ENCODE data around the gene ANKRD63.

Gene ANKRD63, protein sequence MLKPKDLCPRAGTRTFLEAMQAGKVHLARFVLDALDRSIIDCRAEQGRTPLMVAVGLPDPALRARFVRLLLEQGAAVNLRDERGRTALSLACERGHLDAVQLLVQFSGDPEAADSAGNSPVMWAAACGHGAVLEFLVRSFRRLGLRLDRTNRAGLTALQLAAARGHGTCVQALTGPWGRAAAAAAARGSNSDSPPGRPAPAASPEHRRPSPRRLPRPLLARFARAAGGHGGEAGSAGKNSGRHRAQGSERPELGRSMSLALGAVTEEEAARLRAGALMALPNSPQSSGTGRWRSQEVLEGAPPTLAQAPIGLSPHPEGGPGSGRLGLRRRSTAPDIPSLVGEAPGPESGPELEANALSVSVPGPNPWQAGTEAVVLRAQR

DNA sequence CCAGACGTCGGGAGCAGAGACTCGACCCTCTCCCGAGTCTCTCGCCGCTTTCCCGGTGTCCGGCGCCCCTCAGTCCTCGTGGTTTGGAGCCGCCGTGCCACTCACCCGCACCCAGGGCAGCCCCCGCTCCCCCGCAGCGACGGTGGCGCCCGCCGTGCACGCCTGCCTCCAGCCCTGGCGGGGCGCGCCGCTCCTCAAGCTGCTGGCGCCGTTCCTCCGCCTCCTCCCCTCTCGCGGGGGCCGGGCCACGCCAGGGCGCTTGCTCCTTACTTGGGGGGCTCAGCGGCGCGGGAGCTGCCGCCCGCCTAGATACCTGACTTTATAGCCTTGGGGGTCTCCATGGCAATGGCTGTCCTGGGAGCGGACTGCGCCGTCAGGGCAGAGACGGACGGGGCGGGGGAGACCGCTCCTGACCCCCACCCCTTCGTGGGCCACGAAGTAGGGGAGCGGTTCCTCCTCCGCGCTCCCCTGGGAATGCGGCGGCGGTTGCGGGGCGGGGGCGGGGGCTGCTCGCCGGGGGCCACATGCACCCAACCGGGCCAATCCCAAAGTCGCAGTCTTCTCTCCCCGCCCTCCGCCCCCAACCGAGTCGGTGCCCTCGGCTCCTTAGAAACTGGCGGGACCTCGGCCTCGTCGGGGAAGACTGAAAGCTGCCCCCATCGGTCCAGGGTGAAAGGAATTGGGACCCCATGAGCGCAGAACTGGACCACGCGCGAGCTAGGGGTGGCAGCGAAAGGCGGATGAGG is at the start of gene ANKRD63:
TSS of gene ANKRD63 (minus strand) at position 196 of the 746 bp plus-strand sequence. CDS start 478 bp downstream, outside the sequence.
- peak; percentile 18 for DNase-seq

DNA sequence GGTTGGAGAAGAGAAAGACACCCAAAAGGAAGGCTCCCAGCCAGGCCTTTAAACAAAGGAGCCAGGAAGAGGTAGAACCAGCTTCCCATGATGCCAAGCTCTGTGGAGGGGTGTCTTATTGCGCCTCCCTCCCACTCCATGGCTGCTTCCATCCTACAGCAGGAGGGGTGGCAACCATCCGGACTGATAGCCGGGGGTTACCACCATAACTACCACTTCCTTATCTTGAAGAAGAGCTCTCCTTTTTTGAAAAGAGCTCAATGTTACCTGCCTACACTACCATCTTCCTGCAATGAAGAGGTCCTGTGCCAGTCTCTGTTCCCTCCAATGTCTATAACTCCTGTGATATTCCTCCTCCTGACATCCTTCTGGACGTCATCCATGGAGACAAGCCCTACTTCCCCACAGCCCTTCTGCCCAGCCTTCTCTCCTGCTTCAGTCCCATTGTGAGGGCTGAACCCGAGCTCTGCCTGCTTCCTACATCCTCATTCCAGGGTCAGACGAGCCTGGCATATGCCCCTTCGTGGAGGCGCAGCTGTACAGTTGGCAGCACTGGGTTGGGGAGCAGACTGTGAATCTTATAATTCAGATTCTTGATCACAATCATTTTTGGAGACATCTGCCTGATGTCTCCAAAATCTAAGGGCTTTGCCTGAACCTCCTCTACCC is 49.4 kb upstream of the ANKRD63 start:
- no peak for DNase-seq

DNA sequence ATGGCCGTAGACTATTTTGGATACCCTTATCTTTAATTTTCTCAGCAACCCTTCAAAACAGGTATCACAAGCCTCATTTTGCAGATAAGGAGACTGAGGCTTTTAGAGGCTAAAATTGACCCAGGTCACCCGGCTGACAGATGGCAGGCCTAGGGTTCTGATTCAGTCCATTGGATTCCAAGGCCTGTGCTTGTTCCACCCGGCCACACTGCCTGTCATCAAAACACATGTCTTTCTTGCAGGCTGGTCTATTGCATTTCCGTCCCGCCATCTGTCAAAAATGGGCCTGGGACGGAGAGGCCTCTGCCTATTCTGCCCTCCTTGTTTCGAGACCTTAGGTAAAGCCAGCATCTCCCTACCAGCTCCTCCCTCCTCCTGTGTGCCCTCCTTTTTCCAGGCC is 48.8 kb upstream of the ANKRD63 start:
- DNase-seq: no peak

DNA sequence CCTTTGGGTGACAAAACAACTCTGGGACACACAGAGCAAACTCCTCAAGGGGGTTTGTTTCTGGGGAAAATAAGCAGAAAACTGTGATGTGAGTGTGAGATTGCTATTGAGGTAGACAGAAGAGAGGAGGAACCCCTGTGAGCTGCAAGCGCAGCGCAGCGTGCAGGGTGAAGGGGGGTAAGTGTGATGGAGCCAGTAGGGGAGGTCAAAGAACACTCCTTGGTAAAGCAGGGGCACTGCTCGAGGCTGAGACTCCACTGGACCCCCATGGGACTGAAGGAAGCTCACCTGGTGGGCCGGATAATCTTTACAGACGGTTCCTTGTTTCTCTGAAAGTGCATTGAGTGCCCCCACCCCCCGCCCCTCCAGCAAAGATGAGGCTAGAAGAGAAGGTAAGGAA is 48.2 kb upstream of the ANKRD63 start:
- DNase-seq: no peak

DNA sequence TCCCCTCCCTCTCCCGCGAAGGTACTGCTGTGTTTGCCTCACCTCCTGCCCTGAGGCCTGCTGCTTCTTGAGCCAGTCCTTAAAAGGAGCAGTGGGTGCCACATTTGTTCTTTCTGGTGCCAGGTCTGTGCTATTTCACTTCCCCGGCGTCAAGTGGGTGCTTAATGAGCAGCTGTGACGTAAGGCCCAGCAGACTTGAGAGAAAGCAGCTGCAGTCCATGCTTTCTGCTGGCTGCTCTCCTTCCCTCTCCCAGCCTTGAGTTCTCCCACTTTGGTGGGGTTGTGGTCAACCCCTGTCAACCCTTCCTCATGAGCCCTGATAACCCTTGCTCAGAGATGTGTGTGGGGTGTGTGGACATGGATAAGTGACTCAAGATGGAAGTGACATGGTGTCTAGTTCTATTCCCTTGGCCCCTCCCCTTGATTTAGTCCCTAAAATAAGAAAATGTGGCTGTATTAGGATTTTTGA is 47.5 kb upstream of the ANKRD63 start:
- DNase-seq: no peak

DNA sequence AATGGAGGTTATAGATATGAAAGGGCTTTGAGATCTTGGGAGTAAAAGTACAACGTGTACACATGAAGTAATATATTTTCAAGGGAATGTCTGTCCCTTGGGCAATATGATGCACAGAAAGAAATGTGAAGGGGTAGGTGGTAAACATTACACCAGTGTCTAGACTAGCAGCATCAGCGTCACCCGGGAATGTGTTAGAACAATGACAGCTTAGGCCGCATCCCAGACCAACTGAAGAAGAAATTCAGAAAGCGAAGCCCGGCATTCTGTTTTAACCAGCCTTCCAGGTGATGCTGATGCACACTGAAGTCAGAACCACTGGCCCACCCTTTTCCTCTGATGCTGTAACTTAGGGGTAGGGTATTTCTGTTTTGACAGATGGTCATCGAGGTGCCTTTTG is 46.9 kb upstream of the ANKRD63 start:
- no peak for DNase-seq

DNA sequence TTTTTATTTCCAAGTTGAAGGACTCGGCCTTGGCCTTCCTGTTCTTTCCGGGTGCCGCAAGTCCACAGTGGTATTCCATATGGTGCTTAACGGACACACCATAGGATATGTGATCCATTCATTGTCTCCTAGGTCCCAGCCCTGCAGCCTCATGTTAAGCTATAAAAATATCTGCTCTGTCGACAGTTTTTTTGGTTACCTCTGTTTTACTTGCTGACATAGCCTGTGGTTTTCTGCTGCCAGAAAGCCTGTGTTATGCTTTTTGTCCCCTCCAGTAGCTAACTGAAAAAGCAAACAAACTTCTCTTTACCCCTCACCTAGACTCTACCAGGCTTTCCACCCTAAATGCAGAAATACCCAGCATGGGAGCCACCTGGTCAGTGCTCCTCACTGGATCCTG is 45.9 kb upstream of the ANKRD63 start:
- DNase-seq: no peak

DNA sequence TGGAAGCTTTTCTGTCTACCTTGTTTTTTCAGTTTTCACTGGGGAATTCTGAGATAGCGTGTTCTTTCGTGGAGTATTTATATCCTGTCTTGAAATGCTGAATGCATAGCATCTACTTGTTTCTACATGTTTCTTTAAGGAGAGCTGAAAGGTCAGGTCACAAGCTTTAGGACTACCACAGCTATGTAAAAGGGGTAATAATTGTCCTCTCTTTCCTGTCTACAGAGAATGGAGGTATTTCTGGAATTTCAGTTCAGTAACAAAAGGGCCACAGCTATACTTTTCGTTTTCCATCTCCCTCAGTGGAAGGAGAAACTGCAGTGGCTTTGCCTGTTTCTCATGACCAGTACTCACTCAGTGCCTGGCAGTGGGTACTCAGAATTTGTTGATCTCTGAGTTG is 45.3 kb upstream of the ANKRD63 start:
- DNase-seq: no peak

DNA sequence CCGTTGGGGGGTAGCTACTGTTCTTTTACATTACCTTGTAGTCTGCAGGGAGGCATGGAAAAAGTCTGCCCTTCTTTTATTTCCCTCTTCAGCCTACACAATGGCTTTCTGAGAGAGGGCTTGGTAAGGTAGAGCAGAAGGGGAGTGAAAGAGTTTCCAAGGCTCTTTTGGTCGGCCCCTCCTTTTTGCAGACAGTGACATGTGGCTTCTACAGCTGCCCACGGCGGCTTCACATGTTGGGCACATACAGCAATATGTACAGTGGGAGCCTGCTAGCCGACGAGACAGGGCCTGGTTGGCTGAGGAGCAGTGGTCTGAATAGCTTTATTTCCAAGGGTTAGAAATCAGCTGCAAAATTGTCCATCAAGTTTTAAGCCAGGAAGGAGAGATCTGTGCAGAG is 44.6 kb upstream of the ANKRD63 start:
- DNase-seq: no peak

DNA sequence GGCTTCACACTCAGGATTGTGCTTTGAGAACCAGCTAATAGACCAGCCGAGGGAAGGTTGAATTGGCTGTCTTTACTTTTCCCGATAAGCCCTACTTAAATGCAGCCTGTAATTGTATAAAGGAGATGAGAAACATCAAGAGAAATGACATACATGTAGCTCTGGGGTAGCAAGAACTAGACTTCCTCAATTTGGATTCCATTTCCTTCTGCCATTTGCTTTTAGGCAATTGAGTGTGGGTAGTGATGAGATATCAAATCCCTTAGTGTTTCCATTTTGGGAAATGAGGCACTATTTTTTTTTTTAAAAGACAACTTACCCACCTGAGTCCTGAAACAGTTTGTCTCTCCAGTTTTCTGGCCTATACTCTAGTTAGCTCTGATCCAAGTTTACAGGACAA is 42.8 kb upstream of the ANKRD63 start:
- DNase-seq: no peak

DNA sequence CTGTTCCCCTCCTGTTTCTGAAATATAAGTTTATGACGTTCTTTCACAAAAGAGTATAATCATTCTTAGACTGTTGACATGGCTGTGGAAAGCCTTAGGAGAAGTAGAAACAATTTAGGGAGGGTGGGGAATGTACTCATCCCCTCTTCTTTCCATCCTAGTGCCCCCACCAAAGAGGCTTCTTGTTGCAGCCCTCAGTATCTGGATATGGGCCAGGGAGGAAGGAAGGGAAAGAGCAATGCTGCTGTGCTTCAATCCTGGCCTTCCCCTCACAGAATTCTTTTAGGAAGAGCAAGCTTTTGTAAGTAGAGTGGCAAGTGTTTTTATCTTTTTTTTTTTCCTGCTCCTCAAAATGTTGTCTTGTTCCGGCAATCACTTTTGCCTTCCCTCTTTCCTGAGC is 42.3 kb upstream of the ANKRD63 start:
- no peak for DNase-seq

DNA sequence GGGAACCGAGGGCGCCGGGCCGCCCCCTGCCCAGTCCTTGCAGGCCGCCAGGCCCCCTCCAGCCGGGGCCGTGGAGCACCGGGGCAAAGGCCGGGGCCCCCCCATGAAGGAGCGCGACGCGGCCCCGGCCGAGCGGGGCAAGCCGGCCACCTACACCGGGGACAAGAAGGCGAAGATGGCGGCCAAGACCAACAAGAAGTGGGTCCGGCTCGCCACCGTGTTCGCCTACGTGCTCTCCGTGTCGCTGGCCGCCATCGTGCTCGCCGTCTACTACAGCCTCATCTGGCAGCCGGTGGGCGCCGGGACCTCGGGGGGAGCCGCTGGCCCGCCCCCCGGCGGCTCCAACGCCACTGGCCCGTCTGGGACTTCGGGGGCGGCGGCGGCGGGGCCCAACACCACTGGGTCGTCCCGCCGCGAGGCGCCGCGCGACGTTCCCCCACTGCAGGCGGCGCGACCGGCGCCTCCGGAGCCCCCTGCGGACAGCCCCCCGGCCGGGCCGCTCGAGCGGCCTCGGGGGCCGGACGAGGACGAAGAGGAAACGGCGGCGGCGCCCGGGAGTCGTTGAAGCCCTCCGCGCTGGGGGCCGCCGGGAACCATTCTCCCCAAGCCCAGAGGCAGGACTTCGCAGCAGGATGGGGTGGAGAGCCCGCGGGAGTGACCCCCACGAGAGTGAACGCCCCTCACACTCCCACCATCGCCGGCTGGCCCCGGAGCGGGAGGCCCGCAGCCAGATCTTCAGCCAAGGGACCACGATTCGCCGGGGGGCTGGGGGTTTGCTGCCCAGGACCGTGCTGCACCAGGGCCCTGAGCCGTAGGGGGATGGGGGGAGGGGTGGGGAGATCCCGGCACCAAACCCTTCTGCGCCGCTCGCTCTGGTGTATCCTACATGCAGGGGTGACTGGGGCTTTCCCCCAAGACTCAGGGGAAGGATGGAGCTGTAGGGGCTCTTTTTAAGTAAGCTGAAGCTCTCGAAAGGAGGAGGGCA is 41.4 kb upstream of the ANKRD63 start:
- DNase-seq: no peak

DNA sequence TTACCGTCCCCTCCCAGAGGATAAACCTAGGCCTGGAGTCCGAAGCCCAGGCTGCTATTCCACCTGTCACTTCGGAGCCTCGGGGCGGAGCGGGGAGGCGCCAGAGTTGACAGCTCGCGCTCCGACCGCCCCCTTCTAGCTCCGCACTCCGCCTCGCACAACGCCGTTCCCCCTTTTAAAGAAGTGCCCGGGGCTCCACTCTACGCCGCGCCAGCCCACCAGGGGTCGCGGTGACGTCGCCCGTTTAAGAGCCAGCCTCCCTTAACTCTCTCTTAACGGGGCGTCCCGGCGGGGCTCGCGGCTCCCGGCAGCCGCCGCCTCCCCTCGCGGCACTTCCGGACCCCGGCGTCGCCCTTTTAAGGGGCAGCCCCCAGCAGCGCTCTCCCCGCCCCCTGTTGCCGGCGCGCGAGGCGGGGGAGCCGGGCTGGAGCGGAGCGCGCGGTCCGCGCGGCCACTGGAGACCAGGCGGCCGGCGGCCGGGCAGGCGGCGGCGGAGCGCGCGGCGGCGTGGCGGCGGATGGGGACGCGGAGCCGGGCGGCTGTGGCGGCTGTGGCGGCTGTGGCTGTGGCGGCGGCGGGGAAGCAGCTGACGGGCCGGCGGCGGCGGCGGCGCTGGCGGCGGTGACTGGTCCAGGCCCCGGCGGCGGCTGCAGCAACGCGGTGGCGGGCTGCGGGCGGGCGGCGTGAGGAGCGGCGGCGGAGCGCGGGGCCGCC is 40.5 kb upstream of the ANKRD63 start, which contains the start of gene INAFM2:
TSS of gene INAFM2 (plus strand) at position 454 of the 714 bp plus-strand sequence. CDS start 364 bp downstream, outside the sequence.
- peak; percentile 90 for DNase-seq

DNA sequence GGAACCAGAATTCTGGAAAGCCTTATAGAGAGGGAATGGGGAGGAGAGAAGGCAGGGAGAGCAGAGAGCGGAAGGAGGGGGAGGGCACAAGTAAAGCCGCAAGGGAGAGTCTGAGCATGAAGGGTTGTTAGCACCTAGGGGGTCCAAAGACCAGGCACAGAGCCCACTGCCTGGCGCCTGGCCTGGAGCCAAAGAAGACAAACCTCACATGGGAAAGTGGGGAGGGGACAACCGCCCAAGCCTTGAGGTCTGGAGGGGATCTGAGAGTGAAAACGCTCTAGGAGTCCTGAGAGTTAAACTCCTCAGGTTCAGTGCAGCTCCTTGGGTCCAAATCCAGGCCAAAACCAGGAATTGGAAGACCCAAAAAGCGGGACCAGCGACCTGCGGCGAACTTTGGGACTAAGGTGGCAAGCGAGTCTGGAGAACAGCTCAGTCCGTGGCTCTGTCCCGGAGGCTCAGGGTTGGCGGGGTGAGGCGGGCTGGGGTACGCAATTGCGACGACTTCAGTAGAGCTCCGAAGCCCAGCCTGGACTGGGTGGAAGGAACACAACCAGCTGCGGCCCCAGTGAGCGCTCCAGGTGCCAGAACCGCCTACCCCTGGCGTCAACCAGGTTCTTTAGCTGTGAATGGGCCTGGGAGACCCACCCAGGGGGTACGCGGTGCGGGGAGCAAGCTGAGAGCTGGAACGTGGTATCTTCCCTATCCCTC is 39.8 kb upstream of the ANKRD63 start:
- DNase-seq: no peak

DNA sequence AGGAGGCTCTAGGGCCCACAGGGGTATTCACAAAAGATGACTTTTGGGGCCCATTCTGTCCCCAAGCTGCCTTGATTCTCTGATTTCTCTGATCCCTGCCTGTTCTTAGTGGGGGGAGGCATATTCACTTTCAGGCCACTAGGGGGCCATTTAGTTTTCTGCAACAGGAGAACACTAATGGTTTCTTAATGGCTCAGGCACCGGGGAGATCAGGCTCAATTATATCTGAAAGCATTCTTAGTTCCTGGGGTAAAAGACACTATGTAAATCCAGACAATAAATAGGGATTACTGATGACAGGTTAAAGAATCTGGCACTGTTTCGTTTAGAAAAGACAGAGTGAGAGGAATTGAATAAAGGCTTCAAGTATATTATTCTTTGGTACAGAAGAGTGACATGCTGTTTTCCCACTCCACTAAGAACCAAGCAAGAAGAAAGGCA is 38.1 kb upstream of the ANKRD63 start:
- peak; percentile 76 for DNase-seq

DNA sequence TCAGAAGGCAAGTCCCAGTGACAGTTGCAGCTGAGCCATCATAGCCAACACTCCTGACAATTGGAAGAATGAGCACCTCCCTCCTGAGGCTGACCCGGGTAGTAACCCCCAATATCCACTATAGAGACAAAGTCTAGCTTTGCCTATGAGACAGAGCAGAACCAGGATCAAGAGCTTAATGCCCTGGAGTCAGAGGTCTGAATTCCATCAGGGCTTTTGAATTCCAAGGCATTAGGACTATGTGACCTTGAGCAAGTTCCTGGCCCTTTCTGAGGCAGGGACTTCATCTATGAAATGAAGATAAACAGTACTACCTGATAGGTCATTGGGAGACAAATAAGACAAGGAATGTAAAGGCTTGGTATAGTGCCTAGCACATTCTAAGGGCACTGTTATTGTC is 37.5 kb upstream of the ANKRD63 start:
- DNase-seq: no peak

DNA sequence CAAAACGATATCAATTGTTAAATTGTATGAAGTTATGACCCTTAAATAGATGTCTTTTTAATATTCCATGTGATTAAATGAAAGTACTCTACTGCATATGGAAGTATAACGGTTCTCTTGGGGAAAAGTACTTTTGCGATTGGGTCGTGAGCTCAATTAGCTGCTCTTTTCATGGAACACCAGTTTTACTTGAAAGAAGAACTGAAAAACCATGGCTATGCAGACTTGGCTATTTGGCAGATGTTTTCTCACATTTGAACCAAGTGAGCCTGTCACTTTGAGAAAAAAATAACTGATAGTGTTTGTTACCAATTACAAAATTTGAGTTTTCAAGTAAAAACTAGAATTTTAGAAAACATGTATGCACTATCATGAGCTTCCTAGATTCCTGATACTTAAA is 34.7 kb upstream of the ANKRD63 start:
- no peak for DNase-seq

DNA sequence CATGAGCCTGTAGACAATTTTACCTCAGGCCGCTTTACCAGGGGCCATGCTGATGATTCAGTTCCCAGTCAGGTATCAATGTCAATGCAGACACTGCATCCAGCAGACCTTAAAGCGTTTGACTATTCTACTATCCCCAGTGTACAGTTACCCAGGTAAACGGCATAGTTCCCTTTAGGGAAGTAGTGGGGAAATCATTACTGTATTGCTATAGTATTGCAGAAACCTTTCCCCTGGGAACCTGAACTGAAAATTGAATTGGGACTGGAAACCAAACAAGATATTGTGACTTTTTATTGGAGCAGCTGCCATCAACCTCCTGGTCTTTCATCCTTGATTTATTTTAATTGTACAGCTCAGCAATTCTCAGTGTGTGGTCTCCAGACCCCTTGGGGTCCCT is 34.1 kb upstream of the ANKRD63 start:
- DNase-seq: no peak

DNA sequence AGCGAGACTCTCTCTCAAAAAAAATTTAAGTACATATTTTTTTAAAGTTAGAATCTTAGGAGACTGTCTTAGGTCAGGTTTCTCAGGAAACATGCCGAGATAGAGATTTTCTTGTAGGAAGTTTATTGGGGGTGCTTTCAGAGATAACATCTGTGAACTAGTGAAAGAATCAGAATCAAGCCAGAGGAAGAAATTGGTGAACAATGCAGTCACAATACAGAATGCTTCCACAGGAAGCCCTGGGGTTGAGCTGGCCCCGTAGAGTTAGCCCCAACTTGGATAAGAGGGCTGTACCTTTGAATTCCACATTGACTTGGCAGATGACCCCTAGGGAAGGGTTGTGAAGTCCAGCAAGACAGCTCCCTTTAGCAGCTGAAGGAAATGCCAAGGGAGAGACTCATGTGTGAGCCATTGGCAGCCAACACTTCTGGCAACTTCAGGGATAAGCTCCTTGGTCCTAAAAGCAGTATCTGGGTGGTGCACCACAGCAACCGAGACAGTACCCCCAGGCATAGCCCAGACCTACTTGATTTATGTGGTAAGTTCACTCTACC is 31.9 kb upstream of the ANKRD63 start:
- no peak for DNase-seq

Data from activated CD4-positive, alpha-beta T cell treated with anti-CD3 and anti-CD28 coated beads, Interleukin-2, amount 50 U/mL, for 16 hours (primary cell).